Sciatic nerve (tissue), 2 donors: ENCODE measurements around the gene ZNF608. TPM values are rescaled to one million over a fixed set of nuclear protein-coding genes. Genes with fewer than 3 reads are reported as not detected.
A peak's percentile ranks its signal among the peaks of the same experiment; 100 is the strongest.

Experiments used
- ATAC-seq: fragments of 200-7000 bp; cut with Tn5 transposase; one replicate; pipeline ENCODE4 v1.9.1; 2020; ENCODE audit warnings: mild to moderate bottlenecking, moderate library complexity
- DNase-seq: peaks from one replicate; pipeline ENCODE4 v3.0.0-alpha.2; 2020; ENCODE audit warnings: low spot score
- intact Hi-C: fragments of 100-400 bp; cut with DNase I; formaldehyde crosslinking; loops from one replicate; pipeline ENCODE4 v1.14.2; 2022
- total RNA-seq: library from RNA; stranded (reverse); fragmentation: NEBNext Ultra II Directional; extraction: Animal tissue kit (Norgen Biotek cat#: 25700); gene quantifications from one replicate; pipeline ENCODE4 v1.2.1, GENCODE V29; 2021
- donor health status: DM: no; HTN: no; CAD: no.
- donor health status: DM: no; HTN: no; CAD: no.

Gene ZNF608
- total RNA-seq, 1 donor from 2014 or later = 32.9 TPM

DNA sequence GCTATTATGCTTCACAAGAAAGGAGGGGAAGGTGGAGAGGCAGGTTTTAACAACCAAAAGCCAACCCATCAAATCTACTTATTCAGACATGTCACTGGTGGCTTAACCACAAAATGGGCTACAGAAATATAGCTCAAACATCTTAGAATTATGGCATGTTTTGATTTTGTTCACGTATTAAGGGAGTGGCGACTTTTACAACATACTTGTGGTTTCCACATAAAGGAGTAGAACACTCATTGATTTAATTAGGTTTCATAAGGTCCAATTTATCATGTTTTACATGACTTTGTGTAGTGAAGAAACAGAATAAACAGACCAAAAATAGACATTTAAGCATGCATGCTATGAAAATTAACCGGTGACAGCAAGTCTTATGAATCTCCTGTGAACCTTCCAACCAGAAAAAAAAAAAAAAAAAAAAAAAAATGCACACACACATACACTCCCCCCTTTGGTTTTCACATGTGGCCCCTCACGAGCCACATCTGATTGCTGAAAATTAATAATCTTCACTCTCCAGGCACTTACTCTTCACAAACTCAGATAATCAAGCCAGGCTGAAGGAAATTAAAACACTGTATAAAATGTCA lies 5.4 kb downstream of the ZNF608 start:
- DNase-seq (no peak), ATAC-seq (no peak)
- intact Hi-C loops = loop anchor here (5.0 to 10.0 kb wide), 2 partner anchors 86 to 806 kb away; no protein-coding TSS in a partner anchor

DNA sequence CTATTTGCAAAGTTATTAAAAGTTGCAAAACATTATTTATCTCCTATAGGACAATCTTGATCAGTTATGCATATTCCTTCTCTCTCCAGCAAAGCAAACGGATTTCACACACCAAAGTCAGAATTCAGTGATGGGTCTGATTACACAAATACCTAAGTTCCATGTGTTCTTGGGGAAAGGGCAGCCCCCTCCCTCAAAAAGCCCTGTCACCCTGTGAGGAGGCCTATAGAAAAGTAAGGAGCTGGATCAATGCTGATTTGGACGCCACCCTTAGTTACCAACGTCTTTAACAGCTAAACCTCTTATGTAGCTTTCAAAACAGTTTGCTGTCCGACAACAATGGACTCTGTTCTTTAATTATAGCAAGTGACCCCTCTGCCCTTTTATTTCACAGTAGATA lies 6.4 kb downstream of the ZNF608 start:
- ATAC-seq (no peak), DNase-seq (no peak)
- intact Hi-C loops = loop anchor here (5.0 to 10.0 kb wide), 2 partner anchors 85 to 807 kb away; no protein-coding TSS in a partner anchor

DNA sequence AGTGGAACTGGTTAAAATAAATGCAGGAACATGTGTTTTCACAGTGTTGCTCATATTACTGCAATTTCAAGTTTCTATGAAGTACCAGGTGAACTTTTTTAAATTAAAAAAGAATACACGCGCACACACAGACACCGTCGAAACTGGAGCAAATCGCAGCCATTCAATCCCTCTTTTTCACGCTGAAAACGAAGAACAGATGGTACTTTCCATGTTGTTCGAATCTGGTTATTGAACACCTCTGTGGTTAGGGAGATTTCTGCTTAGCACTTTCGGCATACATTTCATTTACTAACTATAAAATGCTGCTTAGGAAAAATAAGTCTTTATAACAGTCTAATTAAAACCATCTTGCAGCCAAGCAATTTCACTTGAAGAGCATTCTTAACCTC lies 6.8 kb downstream of the ZNF608 start:
- no peak for DNase-seq
- intact Hi-C loops = loop anchor here (5.0 to 10.0 kb wide), 2 partner anchors 85 to 808 kb away; no protein-coding TSS in a partner anchor
- ATAC-seq = no peak

DNA sequence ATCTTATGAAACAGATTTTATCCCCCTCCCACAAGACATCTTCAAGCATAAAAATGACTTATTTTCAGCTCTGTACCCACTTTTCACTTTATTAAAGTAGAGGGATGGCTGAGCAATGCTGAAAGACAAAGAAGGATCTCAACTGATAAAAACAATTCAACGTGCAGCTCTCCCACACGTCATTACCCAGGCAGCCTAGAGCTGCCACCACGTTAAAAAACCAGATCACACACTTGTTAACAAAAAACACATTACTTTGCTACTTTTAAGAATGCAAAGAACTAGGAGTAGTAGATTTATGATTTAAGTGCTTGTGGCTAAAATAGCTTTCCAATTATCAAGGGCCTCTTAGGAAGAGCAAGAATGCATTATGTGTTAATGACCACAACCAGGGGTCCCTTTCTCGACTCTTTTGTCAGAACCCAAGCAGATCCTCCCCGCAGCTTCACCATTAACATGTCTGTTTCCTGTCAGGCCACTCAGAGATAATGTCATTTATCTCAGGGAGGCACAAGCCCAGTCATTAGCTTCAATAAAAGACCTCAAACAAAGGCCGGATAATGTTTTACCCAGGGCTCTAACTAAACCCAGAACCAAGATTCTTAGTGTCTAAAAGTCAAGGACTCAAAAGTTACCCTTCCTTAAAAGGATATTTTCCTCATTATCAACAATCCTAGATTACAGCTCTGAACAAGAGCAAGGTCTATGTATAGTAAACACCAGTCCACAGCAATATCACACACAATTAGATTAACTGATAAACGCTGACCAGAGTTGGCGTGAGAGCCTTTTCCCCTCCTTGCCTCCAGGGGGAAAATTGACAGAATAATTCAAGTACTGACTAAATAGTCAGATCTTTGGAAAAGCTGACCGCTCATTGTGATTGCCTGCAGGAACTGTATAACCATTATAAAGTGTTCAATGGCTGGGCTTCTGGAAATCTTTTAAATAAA lies 7.5 kb downstream of the ZNF608 start:
- ATAC-seq = no peak

DNA sequence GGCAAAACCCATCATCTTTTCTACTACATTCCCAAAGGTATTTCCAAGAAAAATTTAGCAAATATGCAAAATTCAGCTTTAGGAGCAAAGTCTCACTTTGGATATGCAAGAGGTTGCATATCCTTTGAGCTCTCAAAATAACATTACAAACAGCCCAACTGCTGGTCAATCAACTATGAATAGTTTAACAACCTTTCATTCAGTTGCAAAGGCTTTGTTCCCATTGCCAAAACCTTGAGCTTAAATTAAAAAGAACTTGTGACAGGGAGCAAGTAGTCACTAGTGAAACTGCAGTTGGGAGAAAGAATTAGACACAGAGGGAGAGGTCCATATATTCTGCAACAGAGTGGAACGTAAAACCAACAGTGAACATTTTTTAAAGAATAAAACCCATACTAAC lies 8.8 kb downstream of the ZNF608 start:
- no peak for DNase-seq
- ATAC-seq = no peak
- intact Hi-C loops = no loop called here

More for the DNA sequence above, 7.5 kb downstream of the ZNF608 start:
- intact Hi-C loops = no loop called here
- no peak for DNase-seq

DNA sequence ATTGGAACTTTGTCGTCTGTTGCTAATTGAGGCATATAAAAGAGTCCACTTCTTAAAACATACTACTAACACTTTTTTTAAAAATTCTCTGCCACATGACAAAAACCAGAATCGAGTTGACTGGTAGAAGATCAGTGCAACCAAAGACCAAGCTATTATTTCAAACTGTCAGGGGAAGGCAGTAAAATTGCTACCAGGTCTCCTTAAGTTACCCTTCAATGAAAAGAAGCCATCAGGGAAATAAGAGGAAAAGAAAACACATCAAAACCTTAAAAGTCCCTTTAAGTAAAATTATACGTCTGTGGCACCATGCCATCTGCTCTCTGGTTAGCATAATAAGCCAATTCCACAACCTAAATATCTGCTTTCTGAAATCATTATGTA lies 9.6 kb downstream of the ZNF608 start:
- DNase-seq (no peak), ATAC-seq (no peak)
- intact Hi-C loops = no loop called here

DNA sequence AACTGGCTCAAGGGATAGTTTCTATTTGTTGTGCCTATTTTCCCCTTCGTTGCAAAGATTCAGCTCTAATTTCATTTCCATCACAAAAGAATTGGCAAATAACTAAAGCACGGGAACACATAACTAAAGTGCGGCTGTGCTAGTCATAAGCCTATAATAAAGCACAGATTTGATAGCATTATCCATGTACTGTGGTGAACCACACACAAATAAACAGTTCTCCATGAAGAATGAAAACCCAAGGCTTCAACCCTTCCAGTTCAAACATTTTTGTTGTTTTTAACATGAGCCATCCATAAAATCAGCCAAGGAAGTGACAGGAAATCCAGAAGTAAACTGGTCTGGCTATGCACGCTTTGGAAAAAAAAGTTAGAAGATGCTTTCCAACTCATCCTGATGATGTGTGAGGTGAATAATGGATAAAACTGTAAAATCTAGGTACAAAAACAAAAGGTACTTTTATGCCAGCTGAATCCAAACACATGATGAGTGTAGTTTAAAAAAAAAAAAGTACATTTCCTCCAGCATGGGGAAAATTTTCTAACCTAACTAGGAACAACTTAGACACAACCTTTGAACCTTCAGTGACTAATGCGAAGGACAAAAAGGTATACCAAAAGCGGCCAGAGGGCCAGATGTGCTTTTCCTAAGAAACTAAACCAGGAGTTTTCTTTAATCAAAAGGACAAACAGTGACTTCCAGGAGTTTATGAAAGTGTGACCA lies 10.2 kb downstream of the ZNF608 start:
- DNase-seq (no peak), ATAC-seq (peak; percentile 69)
- intact Hi-C loops = no loop called here

DNA sequence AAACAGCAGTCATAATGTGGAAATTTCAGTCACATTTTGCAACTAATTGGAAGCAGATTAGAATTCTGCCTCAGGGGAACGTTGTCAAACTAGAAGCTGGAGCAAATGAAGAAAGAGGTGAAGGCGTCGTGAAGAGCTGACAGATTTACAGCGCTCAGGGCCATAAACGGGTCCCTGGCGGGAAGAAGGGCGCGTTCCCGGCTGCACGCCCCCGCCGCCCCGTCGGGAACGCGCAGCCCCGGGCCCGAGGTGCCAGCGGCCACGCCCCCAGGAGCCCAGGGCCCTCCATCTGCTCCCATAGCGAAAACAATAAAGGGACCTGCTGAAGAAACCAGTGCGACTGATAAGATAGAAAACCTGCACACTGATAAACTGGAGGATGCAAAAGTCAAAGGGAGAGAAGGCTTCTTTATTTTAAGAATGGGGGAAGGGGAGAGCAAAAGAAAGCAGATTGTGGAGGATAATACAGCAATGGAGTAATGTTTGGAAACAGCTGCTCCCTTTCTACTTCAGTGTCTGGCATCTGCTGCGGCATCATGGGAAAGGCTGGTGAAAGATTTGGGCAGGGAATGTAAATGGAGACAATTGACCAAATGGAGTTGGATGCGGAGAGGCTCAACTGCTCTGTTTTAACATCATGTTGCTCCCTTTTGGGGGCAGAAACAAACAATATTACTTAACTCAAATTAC lies 11.1 kb downstream of the ZNF608 start:
- intact Hi-C loops = no loop called here
- no peak for DNase-seq
- ATAC-seq = peak; percentile 65

DNA sequence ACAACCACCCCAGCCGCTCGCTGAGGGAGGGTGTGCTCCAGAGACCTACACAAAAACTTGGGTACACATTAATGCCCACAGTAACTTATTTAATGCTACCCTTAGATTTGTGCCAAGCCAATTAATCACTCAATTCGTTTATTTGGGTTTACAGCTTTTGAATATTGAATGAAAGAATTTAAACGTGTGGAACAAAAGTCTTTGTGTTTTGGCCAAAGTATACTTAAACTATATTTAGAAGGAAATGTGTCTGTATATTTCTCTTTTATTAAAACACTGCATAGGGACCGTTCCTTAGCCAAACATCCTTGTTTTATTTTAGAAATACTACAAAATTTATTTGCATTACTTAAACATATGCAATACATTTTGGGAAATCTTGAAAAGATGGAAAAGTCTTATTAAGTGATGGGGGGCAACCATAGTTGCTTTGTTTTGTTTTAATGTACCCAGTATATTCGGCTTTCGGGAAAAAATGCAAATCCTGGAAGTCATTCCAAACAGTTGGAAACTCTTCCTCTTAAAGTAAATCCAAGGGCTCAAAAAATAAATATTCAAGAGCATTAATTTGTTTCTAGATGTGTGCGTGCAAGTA lies 11.8 kb downstream of the ZNF608 start:
- ATAC-seq = no peak
- intact Hi-C loops = no loop called here
- no peak for DNase-seq

DNA sequence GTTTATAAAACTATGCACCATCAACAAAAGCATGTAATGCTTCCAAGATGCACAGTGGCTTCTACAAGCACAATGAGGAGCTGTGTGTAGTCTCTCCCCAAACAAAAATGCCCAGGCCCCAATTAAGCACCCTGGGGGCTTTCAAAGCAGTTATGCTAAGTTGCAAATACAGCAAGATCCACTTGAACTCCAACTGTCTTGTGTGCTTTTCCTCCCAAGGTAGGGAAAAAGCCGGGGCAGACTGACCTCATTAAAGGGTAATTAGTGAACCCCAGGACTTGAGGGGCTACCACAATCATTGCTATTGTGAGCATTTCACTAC lies 13.1 kb downstream of the ZNF608 start:
- intact Hi-C loops = no loop called here
- no peak for DNase-seq
- ATAC-seq = no peak

DNA sequence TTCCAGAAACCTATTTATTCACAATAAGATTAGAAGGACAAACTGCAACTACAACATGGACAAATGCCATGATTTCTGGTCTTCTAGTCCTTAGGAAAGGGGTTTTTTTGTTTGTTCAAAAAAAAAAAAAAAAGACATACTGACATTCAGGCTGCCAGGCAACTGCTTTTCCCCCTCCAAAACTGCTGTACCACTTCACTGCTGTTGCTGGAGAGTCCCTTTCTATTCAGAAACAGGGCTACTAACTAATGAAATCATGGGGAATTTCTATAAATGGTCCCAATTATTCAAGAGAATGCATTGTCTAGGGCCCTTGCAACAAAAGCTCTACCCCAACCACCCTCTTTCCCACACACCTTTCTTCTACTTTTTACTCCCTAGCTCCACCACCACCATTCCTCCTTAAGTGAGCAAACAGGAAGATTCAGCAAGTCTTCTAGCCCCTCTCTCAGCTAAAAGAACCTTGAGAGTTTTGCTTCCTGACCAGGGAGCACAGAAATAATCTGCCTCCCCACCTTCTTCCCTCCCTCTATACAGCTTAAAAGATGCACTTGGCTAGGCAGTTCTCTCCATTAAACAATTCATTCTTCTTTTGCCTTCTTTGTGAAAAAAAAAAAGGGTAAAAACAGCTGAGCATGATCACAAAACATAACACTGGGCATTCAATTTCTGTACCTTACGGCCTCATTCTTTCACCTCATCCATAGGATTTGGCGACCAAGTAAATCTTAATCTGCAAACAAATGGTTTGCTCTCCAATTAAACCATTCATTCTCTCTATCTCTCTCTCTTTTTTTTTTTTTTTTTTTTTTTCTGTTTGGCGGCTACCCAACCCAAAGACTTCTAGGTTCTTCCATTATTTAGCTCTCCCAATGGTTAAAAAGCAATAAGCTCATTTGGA lies 13.8 kb downstream of the ZNF608 start:
- DNase-seq (no peak), ATAC-seq (no peak)
- intact Hi-C loops = no loop called here

DNA sequence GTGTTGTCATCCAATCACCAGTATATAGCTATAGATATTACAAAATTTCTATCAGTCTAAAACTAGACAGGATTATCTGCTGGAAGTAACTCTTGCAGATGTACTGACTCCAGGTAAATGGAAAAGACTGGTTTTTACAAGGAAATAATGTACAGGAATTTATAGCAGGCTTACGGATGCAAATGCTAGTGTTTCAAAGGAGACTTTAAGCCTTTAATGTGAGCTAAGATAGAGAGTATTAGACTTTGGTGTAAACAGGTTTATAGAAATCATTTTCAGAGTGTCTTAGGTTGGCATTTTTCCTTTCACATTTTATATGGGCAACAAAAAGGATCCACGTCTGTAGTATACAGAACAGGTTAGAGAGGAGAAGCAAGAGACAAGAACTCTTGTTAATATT lies 16.1 kb downstream of the ZNF608 start:
- intact Hi-C loops = no loop called here
- no peak for ATAC-seq
- DNase-seq = no peak

DNA sequence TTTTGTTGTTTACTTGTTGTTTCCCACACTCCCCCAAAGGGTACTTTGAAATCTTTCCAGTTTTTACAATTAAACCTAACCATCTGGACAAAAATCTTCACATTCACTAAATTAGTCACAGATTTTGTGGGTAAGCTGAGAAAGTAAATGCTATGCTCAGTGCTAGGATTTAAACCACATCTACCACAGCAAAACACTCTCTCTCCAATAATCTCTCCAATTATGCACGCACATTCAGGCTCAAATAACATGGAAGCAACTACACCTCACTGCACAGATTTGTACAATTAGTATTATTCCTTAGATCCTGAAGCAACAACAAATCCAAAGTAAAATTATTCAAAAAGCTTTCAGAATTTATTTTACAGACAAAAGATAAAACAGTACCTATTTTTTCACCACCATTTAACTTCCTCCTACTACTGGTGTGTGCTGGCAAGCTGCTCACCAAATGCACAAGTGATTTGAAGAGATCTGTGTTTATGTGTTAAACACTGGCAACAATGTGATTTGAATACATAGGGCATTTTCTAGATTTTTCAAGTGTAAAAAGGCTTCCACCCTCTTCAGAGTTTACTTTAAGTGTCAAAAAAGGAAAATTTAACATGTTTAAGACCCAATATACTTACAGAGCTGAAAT lies 16.6 kb downstream of the ZNF608 start:
- ATAC-seq = no peak
- intact Hi-C loops = no loop called here
- no peak for DNase-seq

DNA sequence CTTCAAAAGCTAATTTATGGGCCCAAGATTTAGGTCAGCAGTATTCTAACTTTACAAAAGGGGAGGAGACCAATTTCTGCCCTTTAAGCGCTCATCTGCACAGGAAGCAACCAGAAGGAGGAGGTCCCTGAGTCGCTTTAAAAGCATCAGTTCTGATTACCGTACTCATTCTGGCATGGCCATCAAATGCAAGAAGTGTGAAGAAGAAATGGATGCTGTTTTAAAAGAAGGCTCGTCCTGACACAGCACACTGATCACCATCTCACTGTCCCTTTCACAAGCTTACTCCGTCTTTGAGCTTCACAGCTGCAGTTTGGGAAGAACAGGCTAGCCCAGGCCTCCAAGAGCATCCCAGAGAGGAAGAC lies 17.5 kb downstream of the ZNF608 start:
- DNase-seq = no peak
- ATAC-seq = no peak
- intact Hi-C loops = no loop called here

DNA sequence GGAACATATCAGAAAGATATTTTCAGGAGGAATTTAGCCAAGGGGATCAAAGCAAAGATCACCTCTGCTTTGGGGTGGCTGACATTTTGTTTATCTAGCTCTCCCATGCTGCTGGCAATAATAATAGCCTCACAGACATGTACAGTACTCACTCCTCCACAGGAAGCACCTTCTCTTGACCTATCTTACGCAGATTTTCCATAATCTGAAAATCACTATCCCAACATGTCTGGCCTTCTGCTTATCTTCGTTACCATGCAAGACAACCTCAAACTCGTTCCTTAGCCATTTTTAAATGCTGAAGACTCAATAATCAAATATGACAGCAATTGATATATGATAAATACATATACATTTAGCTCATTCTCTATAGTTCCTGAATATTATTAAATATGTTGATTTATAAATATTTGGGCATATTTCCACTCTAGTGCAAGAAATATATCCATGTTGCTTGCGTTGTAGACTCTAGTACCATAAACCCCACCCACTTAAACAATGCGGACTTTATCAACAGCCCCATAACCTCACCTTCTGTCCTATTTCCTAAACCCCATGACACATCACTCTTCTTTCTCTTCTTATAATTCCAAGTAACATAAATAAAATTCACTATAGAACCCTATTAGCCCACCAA lies 18.0 kb downstream of the ZNF608 start:
- intact Hi-C loops = no loop called here
- DNase-seq (no peak), ATAC-seq (no peak)

DNA sequence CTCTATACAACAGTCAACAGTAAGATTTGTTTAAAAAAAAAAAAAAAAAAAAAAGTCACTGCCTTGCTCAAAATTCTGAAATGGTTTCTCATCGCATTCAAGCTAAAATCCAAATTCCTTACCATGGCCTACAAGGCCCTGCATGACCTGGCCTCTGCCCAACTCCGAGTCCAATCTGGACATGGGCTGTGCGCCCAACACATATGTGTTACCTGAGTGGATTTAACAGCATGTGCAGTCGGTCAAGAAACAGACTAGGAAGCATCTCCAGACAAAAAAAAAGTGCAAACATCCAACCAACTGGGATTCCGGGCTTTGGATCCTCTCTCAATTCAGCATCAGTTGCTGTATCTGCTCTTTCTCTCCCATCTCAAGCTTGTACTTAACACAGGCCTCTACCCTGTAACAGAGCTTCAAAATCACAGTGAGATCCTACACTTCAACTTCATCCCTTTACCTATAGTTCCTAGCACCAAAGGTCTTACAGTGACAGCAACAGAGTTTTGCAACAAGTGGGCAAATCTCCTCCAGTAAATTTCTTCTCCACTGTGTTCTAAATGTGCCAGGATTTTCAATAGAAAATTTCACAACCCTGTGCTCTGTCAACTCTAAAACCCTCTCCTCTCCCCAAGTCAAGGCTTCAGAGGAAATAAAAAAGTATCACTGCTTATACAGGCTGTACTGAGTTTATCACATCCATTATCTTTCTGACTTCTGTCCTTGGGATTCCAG lies 19.6 kb downstream of the ZNF608 start:
- no peak for DNase-seq
- ATAC-seq = no peak

More for the DNA sequence above, 19.6 kb downstream of the ZNF608 start:
- intact Hi-C loops = no loop called here
